ENCODE results near the gene KRT1.
"Not testable (repeated sequence)": the region's sequence is repeated elsewhere in the genome, so short reads cannot be mapped to it uniquely, and the experiment has no call there.

KRT1 gene

DNA sequence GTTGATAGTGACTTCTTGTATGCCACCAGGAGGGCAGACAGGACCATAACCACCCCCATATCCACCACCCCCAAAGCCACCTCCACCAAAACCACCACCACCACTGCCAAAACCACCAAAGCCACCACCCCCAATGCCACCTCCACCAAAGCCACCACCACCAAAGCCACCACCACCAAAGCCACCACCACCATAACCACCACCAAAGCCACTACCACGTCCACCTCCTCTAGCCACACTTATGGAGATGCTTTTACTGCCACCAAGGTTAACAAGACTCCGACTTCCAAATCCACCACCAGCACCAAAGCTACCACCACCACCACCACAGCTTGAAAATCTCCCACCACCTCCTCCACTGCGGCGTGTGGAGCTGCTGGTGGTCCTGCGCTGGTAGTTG, 332 bp downstream of the KRT1 start:
- no peak for DNase-seq

DNA sequence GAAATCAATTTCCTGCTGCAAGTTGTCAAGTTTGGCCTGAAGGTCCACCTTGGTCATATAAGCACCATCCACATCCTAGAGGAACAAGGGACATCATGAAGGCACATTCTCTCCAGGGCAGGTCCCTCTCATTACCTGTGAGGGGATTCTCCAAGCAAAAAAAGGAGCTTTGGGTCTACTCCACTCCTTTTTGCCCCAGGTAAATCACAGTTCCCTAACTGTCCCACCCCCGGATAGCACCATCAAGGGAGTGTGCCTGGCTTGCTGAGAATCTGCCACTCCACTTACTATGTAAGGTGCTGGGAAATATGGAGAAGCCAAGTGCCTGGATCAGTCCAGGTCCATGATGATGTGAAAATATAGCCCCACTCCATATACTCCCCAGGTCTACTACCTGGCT, 2.5 kb downstream of the KRT1 start:
- DNase-seq = no peak

DNA sequence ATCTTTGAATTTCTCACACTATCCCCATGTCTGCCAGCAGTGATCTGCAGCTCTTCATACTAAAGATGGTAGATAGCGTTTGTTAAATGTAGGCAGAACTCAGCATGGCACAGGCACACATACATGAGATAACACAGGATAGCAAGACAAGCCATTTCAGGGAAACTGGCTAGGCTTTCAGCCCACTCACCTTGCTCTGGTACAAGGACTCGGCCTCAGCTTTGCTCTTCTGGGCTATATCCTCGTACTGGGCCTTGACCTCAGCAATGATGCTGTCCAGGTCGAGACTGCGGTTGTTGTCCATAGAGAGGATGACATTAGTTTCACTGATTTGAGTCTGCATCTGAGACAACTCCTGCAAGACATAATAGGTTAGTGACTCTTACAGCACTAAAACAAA, 3.1 kb downstream of the KRT1 start:
- no peak for DNase-seq

DNA sequence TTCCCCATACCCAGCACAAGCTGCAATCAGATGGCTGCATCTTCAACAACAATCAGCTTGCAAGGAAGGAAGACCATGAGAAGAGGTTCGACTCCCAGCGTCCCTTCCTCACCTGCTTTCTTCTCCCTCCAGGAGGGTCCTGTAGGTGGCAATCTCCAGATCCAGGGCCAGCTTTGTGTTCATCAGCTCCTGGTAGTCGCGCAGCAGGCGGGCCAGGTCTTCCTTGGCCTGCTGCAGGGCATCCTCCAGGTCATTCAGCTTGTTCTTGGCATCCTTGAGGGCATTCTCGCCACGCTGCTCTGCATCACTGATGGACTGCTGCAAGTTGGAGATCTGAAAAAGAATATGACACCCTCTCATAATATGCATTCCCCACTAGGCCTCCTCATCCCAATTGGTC, 4.0 kb downstream of the KRT1 start:
- no peak for DNase-seq

DNA sequence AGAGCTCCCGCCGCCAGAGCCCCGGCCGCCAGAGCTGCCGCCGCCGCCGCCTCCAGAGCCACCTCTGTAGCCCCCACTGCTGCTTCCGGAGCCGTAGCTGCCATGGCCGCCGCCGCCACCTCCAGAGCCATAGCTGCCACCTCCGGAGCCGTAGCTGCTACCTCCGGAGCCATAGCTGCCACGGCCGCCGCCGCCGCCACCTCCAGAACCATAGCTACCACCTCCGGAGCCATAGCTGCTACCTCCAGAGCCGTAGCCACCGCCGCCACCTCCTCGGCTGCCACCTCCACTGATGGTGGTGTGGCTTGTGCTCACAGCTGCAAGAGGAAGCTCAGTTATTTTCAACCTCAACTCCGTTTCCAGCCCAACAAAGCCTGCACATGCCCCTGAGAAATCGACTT, 4.9 kb downstream of the KRT1 start:
- DNase-seq = no peak

DNA sequence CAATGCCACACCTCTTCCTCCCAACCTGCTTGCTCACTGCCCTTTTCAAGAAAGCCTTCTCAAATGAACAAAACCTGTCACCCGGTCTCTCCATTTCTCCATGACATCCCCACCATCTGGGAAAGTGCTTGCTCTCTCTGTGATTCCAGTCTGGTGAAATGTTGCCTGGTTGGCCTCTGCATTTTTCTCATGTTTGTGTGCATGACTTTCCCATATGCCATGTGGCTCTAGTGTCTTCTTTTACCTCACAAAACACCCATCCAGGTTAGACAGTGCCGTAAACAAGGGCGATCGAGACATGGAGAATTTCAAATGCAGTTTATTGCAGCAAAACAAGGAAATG, 5.8 kb downstream of the KRT1 start:
- no peak for DNase-seq

DNA sequence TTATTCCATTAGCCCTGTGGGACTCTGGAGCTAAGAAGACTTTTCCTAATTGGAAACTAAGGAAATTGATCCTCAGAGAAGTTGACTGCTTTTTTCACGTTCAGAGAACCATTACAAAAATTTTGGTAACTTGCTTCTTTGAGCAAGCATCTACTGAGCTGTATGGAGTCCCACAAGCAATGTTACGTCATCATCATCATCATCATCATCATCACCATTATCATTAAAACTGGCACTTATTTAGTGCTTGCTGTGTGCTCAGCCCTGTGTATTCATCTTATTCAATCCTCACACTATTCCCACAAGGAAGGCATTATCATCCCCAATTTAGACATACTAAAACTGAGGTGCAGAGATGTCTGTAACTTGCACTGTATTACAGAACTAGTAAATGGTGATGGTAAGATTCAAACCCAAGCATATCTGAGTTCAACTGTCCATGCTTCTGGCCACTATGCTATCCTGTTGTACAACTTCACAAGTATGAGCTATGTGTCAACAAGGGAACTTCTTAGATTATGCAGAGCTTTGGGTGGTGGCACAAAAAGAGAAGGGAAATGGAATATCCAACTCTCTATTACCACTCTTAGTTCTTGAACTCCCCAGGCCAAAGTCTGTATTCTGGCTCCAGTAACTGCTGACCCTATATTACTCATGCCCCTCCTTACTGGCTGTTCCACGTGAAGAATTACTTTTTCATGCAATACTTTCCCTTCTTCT, 6.3 kb downstream of the KRT1 start:
- no peak for DNase-seq

DNA sequence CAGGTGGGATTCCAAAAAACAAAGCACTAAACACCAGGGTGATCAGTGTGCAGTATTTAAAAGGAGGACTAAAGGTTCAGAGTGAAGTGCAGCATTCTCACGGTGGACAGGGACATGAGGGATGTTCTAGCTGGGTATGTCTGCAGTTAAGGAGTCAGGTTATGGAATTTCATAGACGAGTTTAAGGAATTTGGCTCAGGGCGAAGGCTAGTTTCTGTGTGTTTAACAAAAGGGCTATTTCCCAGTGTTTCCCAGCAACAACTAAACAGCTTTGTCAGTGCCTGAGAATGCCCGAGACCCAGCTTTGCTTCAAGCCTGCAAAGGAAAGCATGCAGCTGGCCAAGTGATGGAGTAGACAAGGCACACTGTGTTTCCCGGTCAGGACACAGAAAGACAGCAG, 7.0 kb downstream of the KRT1 start:
- DNase-seq = no peak

DNA sequence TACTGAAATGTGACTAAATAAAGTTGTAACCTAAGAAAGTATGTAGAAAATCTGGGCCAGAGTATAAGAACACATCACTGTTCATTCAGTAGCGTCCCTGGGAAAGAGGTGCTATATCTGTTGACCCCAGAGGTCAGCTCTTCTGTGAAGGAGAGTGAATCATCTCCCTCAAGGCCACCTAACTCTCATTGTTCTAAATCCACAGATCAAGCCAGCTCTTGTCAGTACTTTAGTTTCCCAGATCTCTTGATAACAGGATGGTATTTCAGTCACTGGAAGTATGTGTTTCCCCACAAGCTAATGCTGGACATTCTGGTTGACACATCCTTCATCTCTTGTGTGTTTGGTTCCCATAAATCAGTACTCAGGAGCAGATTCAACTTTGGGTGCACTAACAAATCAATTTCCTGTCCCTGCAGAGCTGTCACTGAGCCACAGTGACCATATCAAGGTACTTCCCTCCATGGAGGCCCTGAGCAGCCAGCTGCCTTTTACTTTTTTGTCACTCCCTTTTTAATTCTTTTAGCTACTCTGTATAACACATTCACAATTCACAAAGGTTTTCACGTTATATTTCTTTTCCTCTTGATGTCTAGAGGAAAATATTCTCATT, 7.8 kb downstream of the KRT1 start:
- DNase-seq = no peak

DNA sequence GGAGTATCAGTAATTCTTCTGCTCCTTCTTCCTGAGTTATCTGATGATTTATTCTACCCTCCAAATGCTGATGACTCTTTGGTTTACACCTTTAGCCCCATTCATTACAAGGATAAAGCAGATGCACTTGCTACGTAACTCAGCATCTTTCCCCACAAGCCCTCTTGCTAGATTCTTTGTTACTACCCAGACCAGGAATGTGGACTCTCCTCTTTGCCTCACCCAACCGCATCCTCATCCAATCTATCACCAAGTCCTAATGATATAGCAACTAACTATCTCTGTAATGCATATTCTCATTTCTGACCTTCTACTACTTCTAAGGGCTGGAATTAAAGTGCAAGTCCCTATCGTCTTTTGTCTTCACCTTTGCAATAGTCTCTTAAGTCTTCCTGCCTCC, 9.2 kb downstream of the KRT1 start:
- no peak for DNase-seq

DNA sequence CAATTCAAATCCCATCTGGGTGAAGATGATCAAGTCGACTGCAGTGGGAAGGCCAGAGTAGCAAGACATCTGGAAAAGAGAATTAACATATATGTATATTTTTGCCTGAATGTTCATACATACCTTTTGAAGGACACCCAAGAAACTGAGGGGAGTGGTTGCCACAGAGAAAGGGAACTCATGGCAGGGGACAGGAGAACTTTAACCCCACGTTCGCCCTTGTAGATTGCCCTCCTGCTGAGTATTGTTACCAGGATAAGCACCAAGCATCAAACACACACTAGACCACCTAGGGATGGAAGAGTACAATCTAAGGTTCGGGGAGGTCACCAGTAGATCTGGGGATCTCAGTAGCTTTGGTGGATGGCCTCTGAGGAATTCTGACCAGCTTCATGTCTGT, 9.7 kb downstream of the KRT1 start:
- DNase-seq = no peak

DNA sequence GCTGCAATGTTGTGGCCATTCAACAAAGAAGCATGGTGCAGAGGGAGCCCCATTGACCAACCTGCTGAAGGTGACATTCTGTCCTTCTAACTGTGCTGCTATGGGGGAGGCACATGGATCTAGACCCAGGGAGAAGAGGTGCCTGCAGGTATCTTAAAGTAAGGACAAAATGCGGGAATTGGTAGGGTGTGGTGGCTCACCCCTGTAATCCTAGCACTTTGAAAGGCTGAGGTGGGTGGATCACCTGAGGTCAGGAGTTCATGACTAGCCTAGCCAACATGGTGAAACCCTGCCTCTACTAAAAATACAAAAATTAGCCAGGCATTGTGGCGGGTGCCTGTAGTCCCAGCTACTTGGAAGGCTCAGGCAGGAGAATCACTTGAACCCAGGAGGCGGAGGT, 10.3 kb downstream of the KRT1 start:
- DNase-seq = not testable (repeated sequence)

DNA sequence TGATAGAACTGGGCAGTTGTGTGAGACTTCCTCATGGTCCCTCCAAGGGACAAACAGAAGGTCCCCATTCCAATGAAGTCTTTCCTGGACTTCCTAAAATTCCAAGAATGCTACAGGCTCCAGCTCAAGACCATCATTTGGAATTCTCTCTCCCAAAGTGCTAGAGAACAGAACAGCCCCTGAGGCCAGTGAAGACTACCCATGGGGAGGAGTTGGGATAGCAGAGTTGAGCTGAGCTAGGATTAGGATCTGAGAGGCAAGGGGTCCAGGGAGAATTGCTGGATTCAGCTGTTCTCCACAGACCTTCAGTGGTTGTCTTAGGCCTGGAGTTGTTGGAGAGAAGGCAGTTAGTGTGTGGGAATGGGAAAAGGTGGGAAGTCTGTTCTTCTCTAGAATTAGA, 10.8 kb downstream of the KRT1 start:
- no peak for DNase-seq

DNA sequence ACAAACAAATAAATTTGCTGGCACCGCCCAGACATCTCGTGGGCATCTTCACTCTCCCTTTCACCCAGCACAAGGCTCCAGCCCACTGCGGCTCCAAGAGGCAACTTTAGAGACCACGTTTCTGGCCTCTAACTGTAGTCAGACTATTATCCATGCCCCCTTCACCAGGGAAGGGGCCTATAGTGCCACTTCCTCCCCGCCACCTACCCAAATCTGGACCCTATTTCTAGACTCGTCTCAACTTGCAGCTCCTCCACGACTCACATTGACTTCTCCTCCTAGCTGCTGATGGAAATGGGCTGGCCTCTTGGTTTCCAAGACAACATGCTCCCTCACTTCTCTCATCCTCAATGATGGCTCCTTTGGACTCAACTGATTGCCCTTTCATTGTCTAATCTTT, 12.3 kb downstream of the KRT1 start:
- DNase-seq = no peak

DNA sequence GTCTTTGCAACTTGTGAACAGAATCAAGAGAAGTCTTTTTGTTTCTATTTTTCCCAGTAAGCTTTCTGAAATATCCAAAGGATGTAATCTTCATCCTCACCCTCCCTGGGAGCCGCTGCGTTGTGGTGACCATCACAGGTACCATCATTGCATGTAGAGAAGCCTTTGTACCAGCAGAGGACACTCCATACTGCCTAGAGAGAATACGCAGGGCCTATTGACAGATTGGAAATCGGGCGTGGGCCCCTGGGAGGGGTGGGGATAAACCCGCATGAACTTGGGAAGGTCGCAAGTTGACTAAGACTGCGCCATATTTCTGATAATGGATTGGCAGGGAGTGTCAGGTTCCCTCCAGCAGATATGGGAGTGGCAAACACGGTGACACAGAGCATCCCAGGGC, 12.7 kb downstream of the KRT1 start:
- no peak for DNase-seq

DNA sequence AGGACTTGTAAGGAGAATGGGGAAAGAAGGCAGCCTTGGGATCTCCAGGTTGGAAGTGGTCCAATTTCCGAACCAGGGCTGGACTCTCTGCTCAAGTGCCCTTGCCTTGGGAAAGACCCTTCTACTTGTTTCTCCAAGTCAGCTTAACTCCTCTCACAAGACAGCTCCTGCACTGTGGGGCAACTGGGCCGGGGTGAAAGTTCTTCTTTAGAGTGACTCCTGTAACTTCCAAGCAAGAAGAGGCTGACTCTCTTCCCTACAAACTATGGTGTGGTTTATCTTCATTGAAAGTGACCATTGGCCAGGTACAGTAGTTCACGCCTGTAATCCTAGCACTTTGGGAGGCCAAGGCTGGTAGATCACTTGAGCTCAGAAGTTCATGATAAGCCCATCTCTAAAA, 13.7 kb downstream of the KRT1 start:
- DNase-seq = no peak

DNA sequence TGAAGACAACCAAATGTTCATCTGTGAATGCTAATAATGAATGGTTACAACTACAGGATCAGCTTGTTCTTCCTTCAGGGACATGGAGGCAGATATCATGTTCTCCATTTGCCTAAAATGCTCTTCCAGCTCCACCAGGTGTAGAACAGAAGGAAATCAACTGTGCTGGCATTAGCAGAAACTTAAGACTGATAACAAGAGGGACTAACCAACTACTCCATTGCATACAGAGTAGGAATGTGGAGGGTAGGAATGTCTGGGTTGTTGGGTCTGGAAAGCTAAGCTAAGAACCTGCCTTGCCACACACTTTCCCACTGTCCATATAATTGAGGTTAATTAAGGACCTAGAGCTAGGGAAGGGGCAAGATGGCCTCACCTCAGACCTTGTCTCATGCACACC, 16.8 kb downstream of the KRT1 start:
- DNase-seq = no peak

DNA sequence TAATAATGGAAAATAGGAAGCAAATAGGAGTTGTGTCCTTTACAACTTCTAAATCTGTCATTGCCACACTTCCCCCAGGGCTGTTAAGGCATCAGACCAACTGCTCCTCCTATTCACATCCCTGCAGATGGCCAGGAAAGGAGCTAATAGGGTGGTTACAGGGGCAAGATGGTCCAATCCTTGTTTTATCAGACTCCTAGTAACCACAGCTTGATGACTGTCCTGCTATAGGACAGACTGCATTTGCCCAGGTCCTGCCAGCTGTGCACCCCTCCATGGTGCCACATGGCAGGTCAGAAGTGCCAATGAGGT, 17.3 kb downstream of the KRT1 start:
- DNase-seq = no peak

DNA sequence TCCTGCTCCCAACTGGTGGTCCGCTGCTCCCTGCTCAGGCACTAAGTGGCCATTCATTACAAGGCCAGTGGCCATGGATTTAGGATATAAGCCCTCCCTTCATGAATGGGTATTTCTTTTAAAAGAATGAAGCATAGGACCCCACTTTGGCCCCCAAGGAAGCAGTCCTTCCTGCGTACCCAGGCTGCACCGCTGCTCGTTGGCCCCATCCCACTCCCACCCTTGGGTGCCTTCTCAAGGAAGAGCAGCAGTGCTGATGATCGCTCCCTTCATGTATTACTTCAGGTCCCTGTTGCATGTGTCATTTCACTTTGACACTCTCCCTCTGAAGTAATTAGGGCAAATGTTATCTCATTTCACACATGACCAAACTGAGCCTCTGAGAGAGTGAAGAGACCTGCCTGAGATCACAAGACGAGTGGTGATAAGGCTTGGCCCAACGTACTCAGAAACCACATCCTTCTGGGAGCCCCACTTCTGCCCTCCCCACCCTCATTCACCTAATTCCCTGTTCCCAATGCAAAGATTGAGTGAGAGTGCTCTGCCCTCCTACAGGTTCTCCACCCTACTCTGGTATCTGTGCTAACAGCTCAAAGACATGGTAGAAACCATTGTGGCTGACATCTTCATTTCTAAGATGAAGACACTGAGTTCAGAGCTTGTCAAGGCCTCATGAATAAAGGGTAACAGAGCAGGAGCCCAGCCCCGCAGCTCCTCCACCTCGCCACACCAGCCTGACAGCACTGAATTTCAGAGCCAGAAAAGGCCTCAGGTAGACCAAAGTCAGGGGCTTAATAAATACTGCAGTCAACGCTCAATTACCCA, 17.9 kb downstream of the KRT1 start:
- no peak for DNase-seq

DNA sequence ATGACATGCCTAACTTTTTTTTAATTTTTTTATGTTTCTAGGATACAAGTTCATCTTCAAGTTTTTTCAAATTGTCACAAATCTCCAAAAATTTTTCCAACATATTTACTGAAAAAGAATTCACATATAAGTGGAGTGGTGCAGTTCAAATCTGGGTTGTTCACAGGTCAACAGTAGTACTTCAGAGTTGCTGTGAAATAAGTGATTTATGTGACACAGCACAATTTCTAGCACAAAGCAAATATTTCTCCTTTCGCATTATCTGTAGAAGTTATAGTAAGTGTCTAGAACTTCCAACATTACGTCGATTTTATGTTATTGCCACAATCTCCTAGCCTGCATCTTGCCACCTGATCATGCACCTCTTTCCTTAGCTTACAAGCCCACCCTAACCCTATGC, 18.5 kb downstream of the KRT1 start:
- no peak for DNase-seq

DNA sequence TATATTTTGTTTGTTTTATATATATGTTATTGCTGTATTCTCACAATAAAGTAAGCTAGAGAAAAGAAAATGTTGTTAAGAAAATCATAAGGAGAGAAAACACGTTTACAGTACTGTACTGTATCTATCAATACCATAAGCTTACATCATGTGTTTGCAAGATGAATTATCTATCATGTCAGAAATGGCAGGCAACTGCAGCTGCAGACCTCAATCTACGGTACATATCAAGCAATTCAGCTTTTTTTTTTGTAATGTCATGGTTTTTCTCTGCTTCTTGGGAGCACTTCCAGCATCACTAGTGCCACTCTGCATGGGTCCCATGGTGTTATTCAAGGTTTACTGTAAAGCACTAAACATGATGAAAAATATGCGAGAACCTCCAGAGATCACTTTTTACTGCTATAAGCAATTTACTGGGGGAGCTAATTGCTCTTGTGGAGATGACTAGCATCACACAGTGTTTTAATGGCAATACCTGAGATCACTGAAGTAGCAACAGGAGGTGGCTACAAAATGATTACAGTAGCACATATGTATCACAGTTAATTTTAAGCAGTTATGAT, 19.2 kb downstream of the KRT1 start:
- no peak for DNase-seq

DNA sequence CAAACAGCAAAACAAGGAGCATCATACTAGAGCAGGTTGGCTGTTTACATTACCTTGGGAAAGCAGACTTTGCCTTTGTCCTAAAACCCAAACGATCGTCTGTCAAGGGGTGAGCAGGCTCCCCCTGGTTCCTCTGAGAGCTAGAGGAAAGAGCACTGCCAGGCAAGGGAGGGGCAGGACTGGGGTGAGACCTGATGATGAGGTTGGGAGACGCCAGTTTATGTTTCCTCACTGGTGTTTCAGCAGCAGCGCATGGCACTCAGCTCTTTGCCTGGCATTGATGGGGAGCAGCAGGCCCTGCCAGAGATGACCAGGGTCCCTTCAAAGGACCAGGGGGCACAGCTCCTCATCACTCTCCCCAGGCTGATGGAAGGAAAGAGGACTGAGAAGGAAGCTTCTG, 20.3 kb downstream of the KRT1 start:
- no peak for DNase-seq

DNA sequence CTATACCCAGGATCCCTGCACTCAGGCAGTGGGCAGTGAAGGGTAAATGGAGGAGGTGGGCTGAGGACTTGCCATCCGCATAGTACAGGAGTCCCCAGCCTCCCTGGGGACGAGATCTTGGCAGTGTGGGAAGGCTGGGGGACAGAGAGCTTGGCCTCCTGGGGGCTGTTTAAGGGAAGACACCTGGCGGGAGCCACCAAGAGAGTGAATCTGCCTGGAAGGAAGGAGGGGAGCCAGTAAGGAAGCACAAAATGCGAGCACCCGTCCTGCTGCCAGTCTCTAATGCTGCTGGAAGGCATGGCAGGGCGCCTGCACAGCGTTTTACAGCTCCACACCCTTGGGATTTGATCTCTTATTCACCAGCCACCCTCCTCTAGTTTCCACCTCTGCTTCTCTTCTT, 20.8 kb downstream of the KRT1 start:
- no peak for DNase-seq

DNA sequence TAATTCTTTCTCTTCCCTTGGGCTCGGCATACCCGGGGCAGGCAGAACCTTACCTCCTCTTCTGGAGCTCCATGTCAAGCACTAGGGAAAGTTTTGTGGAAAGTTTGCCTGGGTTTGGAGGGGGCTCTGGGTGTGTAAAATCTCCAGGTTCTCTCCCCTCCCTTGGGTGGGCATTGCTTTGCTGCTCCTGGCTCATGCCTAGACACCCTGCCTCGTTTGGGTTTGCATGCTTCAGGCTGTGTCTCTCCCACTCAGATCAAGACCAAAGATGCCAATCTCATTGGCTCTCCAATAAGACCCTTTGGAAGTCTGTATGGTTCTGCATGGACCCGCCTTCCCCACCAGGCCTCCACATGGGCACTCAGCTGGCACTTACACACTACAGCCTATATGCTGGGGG, 22.0 kb downstream of the KRT1 start:
- DNase-seq = no peak
